Mesodermal cell (in vitro differentiated cells): ENCODE data around the gene TAF3.

ENCODE experiments used
- H3K27ac ChIP-seq: 2 replicates; pipeline ENCODE4 v1.7.0; 2013; ENCODE audit warnings: mild to moderate bottlenecking, low read depth, low read length, moderate library complexity; ENCODE audit not compliant: severe bottlenecking
- H3K36me3 ChIP-seq: 2 replicates; pipeline ENCODE4 v1.7.1; 2013; ENCODE audit warnings: mild to moderate bottlenecking, low read length, moderate library complexity; ENCODE audit not compliant: control insufficient read depth, insufficient read depth
- H3K4me1 ChIP-seq: one replicate; pipeline ENCODE4 v1.7.1; 2013; ENCODE audit warnings: mild to moderate bottlenecking, low read length; ENCODE audit not compliant: insufficient read depth, control insufficient read depth, poor library complexity, severe bottlenecking
- H3K4me3 ChIP-seq: 2 replicates; pipeline ENCODE4 v1.7.0; 2013; ENCODE audit warnings: low read length, control low read depth, mild to moderate bottlenecking; ENCODE audit not compliant: insufficient read depth, poor library complexity, severe bottlenecking; ENCODE audit errors: extremely low read depth
- H3K9me3 ChIP-seq: 2 replicates; pipeline ENCODE4 v1.7.1; 2013; ENCODE audit warnings: mild to moderate bottlenecking, low read length, moderate library complexity; ENCODE audit not compliant: control insufficient read depth
- WGBS, 2 experiments: methylation state at CpG; one replicate each; pipeline ENCODE4 v1.1.5; 2013; ENCODE audit warnings: missing lambda C conversion rate in 2 of 2; ENCODE audit not compliant: insufficient coverage in 2 of 2; 5-methylcytosine and 5-hydroxymethylcytosine counted together

Gene TAF3

DNA sequence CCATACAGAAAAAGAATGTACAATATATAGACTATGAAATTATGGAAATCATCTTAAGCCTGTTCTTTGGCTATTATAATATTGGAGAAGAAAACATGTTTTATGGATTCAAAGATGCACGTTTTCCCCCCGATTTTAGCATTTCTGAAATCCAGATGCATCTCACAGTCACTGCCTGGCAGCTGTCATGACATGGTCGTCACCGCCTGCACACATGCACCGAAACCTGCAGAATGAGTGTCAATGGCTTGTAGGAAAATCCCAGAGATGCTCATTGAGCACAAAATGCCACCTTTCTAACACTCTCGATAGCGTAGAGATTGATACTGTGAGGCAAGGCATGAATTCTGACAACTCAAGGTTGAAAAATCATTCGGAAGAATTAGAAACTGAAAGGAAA is 115.5 kb downstream of the TAF3 start:
- no peaks in the 10 kb centered on the region for H3K36me3 ChIP-seq
- WGBS, 2 experiments = 94 to 98% methylated on average over 5 to 7 of the region's 8 CpGs
- H3K4me3 ChIP-seq = no peak overlapping the region
- H3K9me3 ChIP-seq = no peaks in the 10 kb centered on the region
- no peak overlapping the region for H3K27ac ChIP-seq
- peaks cover 17% of the 10 kb centered on the region for H3K4me1 ChIP-seq

DNA sequence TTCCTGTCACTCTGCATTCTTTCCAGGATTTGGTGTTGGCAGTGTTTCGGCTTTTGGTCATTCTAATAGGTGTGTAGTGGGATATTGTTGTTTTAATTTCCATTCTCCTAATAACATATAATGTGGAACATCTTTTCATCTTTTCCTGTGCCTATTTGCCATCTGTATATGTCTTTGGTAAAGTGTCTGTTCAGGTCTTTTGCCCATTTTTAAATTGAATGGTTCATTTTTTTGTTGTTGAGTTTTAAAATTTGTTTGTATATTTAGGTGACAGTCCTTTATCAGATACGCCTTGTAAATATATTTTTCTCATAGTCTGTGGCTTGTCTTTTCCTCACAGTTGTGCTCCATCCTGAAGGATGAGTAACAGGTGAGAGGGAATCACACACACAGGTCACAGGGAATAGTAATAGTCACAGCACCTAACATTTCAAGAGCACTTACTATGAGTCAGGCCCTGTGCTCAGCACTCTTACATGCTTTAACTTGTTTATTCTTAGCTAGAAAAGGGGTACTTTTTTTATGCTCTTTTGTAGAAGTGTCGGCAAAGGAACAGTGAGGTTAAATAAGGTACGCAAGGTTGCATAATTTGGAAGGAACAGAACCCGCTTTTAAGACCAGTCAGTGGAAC is 119.1 kb downstream of the TAF3 start:
- Histone ChIP-seq H3K4me1 (peaks cover 8% of the 10 kb centered on the region), H3K9me3 (no peaks in the 10 kb centered on the region), H3K27ac (no peak overlapping the region), H3K4me3 (no peak overlapping the region), H3K36me3 (no peaks in the 10 kb centered on the region)
- 96 to 100% methylated on average over 3 of the region's 5 CpGs for WGBS, 2 experiments

DNA sequence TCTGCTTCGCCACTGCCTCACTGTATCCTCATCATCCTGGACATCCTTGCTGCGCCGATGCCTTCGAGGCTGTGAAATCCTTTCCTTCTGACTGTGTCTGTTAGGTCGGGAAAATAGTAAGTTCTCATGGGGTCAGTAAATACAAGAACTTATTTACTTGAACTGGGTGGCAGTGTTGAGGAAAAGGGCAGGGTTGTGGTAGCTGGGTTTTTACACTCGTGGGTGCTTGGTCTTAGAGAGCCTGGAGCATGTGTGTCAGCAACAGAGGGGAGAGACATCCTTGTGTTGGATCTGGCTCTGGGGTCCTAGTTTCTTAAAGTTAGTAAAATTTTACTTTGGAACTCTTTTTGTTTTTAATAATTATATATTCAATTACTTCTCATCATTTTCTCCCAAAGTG is 123.3 kb downstream of the TAF3 start:
- Histone ChIP-seq H3K4me3 (no peak overlapping the region), H3K36me3 (no peaks in the 10 kb centered on the region), H3K4me1 (peaks cover 10% of the 10 kb centered on the region), H3K27ac (no peak overlapping the region), H3K9me3 (no peaks in the 10 kb centered on the region)
- WGBS, 2 experiments = 86 to 89% methylated on average over 1 to 5 of the region's 6 CpGs

DNA sequence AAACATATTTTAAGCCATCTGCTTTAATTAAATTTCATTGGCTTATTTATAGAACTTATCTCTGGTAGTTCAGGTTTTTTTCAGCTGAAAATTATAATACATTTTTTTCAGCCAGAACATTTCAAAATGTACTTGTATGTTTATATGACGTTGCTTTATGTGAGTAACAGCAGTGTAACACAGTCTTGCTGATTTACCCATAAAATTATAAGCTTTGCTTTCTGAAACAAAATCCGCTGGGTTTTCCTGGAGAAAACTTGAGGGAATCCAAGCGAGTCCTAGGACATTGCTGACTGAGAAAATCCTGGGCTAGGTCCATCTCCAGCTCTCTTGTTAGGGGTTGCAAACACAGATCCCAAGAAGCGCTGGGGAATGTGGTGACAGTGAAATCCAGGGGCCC is 124.0 kb downstream of the TAF3 start:
- no peaks in the 10 kb centered on the region for H3K9me3 ChIP-seq
- H3K36me3 ChIP-seq = no peaks in the 10 kb centered on the region
- no peak overlapping the region for H3K27ac ChIP-seq
- WGBS, 2 experiments = 93 to 94% methylated on average over 3 of the region's 4 CpGs
- H3K4me3 ChIP-seq = no peak overlapping the region
- H3K4me1 ChIP-seq = peaks cover 10% of the 10 kb centered on the region

DNA sequence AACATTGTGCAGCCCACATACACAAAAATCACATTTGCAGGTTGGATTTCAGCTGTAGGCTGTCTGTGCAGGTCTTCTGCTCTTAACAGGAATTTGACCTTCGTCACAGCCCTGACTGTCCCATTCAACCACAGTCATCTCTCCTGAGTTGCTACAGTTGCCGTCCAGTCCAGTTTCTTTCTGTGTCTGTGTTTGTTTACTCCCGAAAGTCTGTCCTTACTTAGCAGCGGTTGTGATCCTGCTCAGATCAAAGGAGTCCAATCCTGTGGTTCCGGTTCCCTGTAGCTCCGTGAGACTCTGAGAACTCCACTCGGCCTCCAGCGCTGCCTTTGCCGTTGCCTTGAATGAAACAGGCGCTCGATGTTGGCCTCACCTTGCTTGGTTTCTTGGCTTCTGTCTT is 124.6 kb downstream of the TAF3 start:
- Histone ChIP-seq H3K4me1 (peaks cover 10% of the 10 kb centered on the region), H3K9me3 (no peaks in the 10 kb centered on the region), H3K4me3 (no peak overlapping the region), H3K27ac (no peak overlapping the region), H3K36me3 (no peaks in the 10 kb centered on the region)
- 89 to 91% methylated on average over 11 of the region's 11 CpGs for WGBS, 2 experiments

DNA sequence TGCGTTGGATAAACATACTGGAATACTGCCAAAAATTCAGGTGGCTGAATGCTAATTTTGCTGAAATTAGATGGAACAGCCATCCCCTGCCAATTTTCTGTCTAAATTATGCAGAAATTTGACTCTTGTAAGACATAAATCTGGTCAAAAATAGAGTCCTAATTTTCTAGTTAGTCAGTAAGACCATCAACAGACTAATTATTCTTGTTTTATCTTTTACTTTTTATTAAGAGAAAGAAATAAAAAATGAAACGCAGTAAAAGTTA is 125.8 kb downstream of the TAF3 start:
- Histone ChIP-seq H3K27ac (no peak overlapping the region), H3K4me3 (no peak overlapping the region), H3K9me3 (no peaks in the 10 kb centered on the region), H3K4me1 (peaks cover 11% of the 10 kb centered on the region), H3K36me3 (no peaks in the 10 kb centered on the region)
- 88% methylated on average over 1 of the region's 2 CpGs; no CpG with 5 or more reads in 1 of the 2 experiments for WGBS, 2 experiments

DNA sequence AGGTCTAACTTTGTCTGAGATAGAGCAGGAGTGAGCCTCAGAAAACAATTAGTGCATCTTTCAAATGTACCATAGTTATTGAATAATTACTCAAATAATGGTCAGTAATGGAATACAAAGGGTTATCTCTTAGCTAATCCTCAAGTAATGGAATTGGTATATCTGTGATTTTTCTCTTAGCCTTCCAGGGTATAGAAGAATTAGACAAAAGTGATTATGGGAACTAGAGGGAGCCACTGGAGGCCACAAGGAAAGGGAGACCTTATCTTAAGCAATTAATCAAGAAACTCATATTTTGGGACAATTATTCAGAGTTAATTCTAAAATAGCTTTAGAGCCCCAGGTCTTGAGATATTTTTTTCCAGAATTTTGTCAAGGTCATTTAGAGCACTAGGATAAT is 126.2 kb downstream of the TAF3 start:
- Histone ChIP-seq H3K27ac (no peak overlapping the region), H3K36me3 (no peaks in the 10 kb centered on the region), H3K9me3 (no peaks in the 10 kb centered on the region), H3K4me1 (peaks cover 11% of the 10 kb centered on the region), H3K4me3 (no peak overlapping the region)

DNA sequence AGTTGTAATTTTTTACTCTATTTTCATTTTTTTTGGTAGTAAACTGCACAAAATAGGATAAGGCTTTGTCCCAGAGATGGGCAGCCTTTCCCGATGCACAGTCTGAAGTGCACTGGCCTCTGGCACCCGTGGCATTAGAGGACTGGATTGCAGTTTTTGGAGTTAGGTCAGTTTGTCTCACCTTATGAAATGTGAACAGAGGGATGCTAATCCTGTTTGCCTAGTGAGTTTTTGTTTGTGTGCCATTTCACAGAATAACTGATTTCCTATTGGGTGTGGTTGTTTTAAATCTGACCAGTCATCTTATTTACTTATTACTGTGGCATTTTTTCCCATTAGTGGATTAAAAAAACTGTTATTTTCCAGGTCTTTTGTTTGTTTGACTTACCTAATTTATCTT is 126.7 kb downstream of the TAF3 start:
- H3K27ac ChIP-seq = no peak overlapping the region
- H3K4me3 ChIP-seq = no peak overlapping the region
- 94 to 100% methylated on average over 1 to 2 of the region's 2 CpGs for WGBS, 2 experiments
- no peaks in the 10 kb centered on the region for H3K36me3 ChIP-seq
- H3K9me3 ChIP-seq = no peaks in the 10 kb centered on the region
- peaks cover 11% of the 10 kb centered on the region for H3K4me1 ChIP-seq

DNA sequence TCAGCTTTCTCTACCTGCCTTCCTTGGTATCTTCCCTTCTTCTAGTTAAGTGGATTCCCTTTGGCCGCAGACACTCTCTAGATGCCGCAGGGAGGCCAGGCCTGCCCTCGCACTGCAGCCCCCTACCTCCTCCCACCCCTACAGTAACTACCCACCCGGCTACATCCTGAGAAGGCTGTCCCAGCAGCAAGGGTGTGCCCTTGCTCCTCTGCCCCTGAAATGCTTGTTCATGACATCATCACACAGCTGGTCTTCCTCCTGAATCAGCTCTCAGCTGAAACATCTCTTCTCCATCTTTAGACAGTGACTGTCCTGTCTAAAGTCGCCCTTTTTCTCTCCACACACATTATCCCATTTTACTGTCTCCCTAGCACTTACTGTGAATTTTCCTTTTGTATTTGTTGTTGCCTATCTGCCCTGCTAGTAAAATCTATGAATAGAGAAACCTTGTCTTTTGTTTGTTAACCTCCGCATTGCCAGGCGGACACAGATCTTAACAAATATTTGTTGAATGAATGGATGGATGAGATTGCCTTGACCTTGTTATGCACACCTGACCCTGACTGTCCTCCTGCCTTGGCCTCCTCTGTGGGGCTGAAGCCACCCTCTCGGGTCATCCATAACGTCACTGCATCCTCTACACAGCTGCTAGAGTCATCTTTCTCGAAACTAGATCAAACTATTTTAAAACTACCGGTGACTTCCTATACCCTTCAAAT is 127.3 kb downstream of the TAF3 start:
- Histone ChIP-seq H3K36me3 (no peaks in the 10 kb centered on the region), H3K27ac (no peak overlapping the region), H3K4me1 (peaks cover 11% of the 10 kb centered on the region), H3K9me3 (no peaks in the 10 kb centered on the region), H3K4me3 (no peak overlapping the region)
- WGBS, 2 experiments = 90% methylated on average over 6 to 8 of the region's 11 CpGs

DNA sequence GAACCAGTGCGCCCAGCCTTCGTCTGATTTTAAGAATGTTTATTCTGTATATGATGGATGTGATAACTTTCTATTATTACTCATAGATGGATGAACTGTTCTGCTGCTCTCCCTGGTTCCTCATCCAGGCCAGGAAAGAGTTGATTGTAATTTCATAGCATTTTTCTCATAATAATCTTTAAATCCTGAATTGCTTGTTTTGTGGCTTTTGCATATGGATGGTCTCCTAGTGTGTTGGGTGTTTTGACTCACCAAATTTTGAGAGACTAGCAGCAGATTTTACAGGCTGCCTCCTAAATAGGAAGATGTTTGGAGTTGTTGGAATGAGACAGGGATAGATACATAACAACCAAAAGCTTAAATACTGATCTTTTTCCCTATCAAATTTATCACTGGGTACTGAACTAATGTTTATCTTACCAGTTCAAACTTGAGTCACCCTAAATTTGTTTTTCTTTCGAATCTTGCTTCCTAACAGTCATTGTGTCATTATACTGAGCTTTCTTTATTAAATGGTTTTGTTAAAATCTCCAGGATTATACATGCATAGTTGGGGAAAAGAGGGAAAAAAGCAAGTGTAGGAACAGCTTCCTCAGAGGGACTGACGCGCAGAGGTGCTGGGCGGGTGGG is 130.2 kb downstream of the TAF3 start:
- Histone ChIP-seq H3K27ac (no peak overlapping the region), H3K4me3 (no peak overlapping the region), H3K9me3 (no peaks in the 10 kb centered on the region), H3K36me3 (no peaks in the 10 kb centered on the region), H3K4me1 (peaks cover 17% of the 10 kb centered on the region)
- WGBS, 2 experiments = 92 to 100% methylated on average over 3 of the region's 6 CpGs
